ENCODE results near the gene UST. TPM values are rescaled to one million over a fixed set of nuclear protein-coding genes. Genes with fewer than 3 reads are reported as not detected.

The UST gene
- total and polyA plus RNA-seq, 2 of the 8 experiments (the other 6 are each of a cell fraction or from before 2014, with no cell fraction given), result 13.5 to 34.5 TPM

- Histone ChIP-seq H2AFZ (ENCODE audit: low read length) (no peak overlapping the region), H3K18ac (ENCODE audit: extremely low read depth, low read length) (no peak overlapping the region), H3K27me3 (replicated peaks in 1 of 4; ENCODE audit: control insufficient read depth in 3 of 4, extremely low read depth in 1 of 4, insufficient read depth in 3 of 4, low read length in 3 of 4) (no peaks in the 10 kb centered on the region), H4K5ac (ENCODE audit: insufficient read length, low read depth, low read length) (no peak overlapping the region), H3K4ac (replicated peaks; ENCODE audit: insufficient read length, low read depth, low read length) (no peak overlapping the region), H2BK5ac (ENCODE audit: low read depth, low read length) (no peak overlapping the region), H3K36me3 (ENCODE audit: control insufficient read depth in 2 of 4, insufficient read depth in 4 of 4, low read length in 3 of 4) (no peaks in the 10 kb centered on the region), H3K4me1 (replicated peaks in 1 of 4; ENCODE audit: control insufficient read depth in 3 of 4, insufficient read depth in 4 of 4, low read length in 3 of 4) (peaks cover 0 to 8% (median 2%) of the 10 kb centered on the region in 4 experiments; a peak in 5 of 7 replicates), H3K56ac (replicated peaks; ENCODE audit: insufficient read length, low read depth, low read length) (no peak overlapping the region), H2AK5ac (ENCODE audit: low read depth, low read length) (no peak overlapping the region), H3K23ac (ENCODE audit: insufficient read length) (no peak overlapping the region), H2BK15ac (ENCODE audit: low read length) (no peak overlapping the region), H4K8ac (ENCODE audit: extremely low read depth, insufficient read depth, low read length) (no peak overlapping the region), H2BK120ac (replicated peaks; ENCODE audit: low read depth, low read length) (no peak overlapping the region), H3K27ac (ENCODE audit: low read depth, low read length) (0 out of 2 replicates have a peak overlapping the region, but pooled peaks have one; percentile 22), H4K91ac (replicated peaks; ENCODE audit: insufficient read length, low read length) (no peak overlapping the region), H3K9me3 (ENCODE audit: insufficient read depth in 2 of 2, low read depth in 1 of 2, low read length in 1 of 2) (no peaks in the 10 kb centered on the region), H3K23me2 (ENCODE audit: low read depth, low read length) (peaks cover 4% of the 10 kb centered on the region; the same call in 1 of the 2 replicates), H3K79me2 (ENCODE audit: control insufficient read depth in 1 of 2, insufficient read depth in 2 of 2, low read length in 2 of 2) (peaks cover 10 to 92% of the 10 kb centered on the region in 2 experiments), H2BK12ac (ENCODE audit: low read depth, low read length) (no peak overlapping the region), H3K4me2 (ENCODE audit: insufficient read depth in 1 of 2, low read depth in 2 of 2, low read length in 2 of 2) (no peak overlapping the region), H4K20me1 (replicated peaks in 1 of 2; ENCODE audit: control insufficient read depth in 1 of 2, insufficient read depth in 2 of 2, low read length in 2 of 2) (peaks cover 4 to 7% of the 10 kb centered on the region in 2 experiments), H3K4me3 (ENCODE audit: extremely low read depth in 1 of 4, insufficient read depth in 2 of 4, low read depth in 3 of 4, low read length in 4 of 4) (no peak overlapping the region), H3K14ac (ENCODE audit: insufficient read length) (no peak overlapping the region), H2BK20ac (ENCODE audit: low read length) (no peak overlapping the region), H3K79me1 (ENCODE audit: low read depth, low read length) (peaks cover 29% of the 10 kb centered on the region), H3K9ac (replicated peaks in 1 of 4; ENCODE audit: extremely low read depth in 1 of 4, low read depth in 3 of 4, low read length in 3 of 4) (no peak overlapping the region)
- no peak for TF ChIP-seq SP1 (IDR thresholded peaks at IDR 0.05; ENCODE audit: low read depth, low read length)
- TF ChIP-seq ZNF274 (IDR thresholded peaks at IDR 0.05; ENCODE audit: borderline replicate concordance, extremely low read depth, low read length), result no peak
- TF ChIP-seq SIRT6 (IDR thresholded peaks at IDR 0.05; ENCODE audit: low read length), result no peak
- no peak for TF ChIP-seq KDM1A (IDR thresholded peaks at IDR 0.05; ENCODE audit: borderline replicate concordance, low read length)
- no peak for TF ChIP-seq EP300 (IDR thresholded peaks at IDR 0.05; ENCODE audit: borderline replicate concordance in 1 of 2, low read depth in 2 of 2, low read length in 2 of 2)
- no peak for TF ChIP-seq SRF (IDR thresholded peaks at IDR 0.05; ENCODE audit: low read depth, low read length)
- TF ChIP-seq RNF2 (IDR thresholded peaks at IDR 0.05; ENCODE audit: borderline replicate concordance, low read depth, low read length, missing control alignments, poor library complexity, severe bottlenecking), result no peak
- no peak for TF ChIP-seq CHD1 (IDR thresholded peaks at IDR 0.05; ENCODE audit: low read depth, low read length)
- TF ChIP-seq MAX (IDR thresholded peaks at IDR 0.05), result no peak
- no peak for TF ChIP-seq TEAD4 (IDR thresholded peaks at IDR 0.05; ENCODE audit: low read depth, low read length)
- FAIRE-seq, result no peak
- 93% methylated on average over 4 of the region's 4 CpGs; no CpG with 5 or more reads in 1 of the 2 experiments for WGBS, 2 experiments (ENCODE audit: extremely low coverage in 1 of 2, insufficient coverage in 1 of 2, insufficient read length in 1 of 2, insufficient replicate concordance in 2 of 2, low coverage in 1 of 2, low lambda C conversion rate in 2 of 2, missing lambda C conversion rate in 1 of 2)
- DNase-seq (ENCODE audit: low read depth in 1 of 2, low spot score in 2 of 2), result no peak
- POLR2A ChIA-PET (ENCODE audit: partially characterized antibody), result no interaction called here
- CTCF ChIA-PET (ENCODE audit: partially characterized antibody), result interaction anchor here (0.9 to 1.5 kb wide), 3 partner anchors 40 to 101 kb away, joined by 3 read pairs; no protein-coding TSS in a partner anchor
Observed at GRCh38 chr6:148873154-148873553, 126.3 kb downstream of the UST start.

All from H1 (cell line).